Heart left ventricle (tissue), 16 donors: ENCODE measurements around the gene BUB3. TPM values are rescaled to one million over a fixed set of nuclear protein-coding genes. Genes with fewer than 3 reads are reported as not detected.

Experiments
- ATAC-seq, 4 donors: fragments of 200-7000 bp; cut with Tn5 transposase; one replicate each; pipeline ENCODE4 v1.9.1; 2020 to 2022; ENCODE audit warnings: moderate library complexity in 4 of 4, mild to moderate bottlenecking in 3 of 4, moderate number of reproducible peaks in 1 of 4
- DNase-seq, 5 donors: peaks; one replicate each; pipeline ENCODE4 v3.0.0-alpha.2; 2020
- H3K27ac ChIP-seq, 12 donors: fragments of 200-600 bp; sonication (generic) in 4 of 12; one replicate each; pipeline versions ENCODE4 v1.5.0 to v1.8.0; 2016 to 2022; ENCODE audit warnings: mild to moderate bottlenecking in 2 of 12
- H3K27me3 ChIP-seq, 9 donors: fragments of 200-600 bp; sonication (generic) in 2 of 9; one replicate each; pipeline versions ENCODE4 v1.5.1 to v1.8.0; 2016 to 2022; ENCODE audit warnings: mild to moderate bottlenecking in 3 of 9
- H3K36me3 ChIP-seq, 9 donors: fragments of 200-600 bp; sonication (generic) in 2 of 9; one replicate each; pipeline versions ENCODE4 v1.5.0 to v1.8.0; 2018 to 2022; ENCODE audit warnings: mild to moderate bottlenecking in 2 of 9
- H3K4me1 ChIP-seq, 12 donors: fragments of 200-600 bp; sonication (generic) in 4 of 12; one replicate each; pipeline versions ENCODE4 v1.5.0 to v1.8.0; 2016 to 2022; ENCODE audit warnings: mild to moderate bottlenecking in 3 of 12
- H3K4me3 ChIP-seq, 12 donors: fragments of 200-600 bp; sonication (generic) in 4 of 12; one replicate each; pipeline versions ENCODE4 v1.5.0 to v1.8.0; 2017 to 2022; ENCODE audit warnings: mild to moderate bottlenecking in 9 of 12, moderate library complexity in 4 of 12
- H3K9me3 ChIP-seq, 12 donors: fragments of 200-600 bp; sonication (generic) in 4 of 12; one replicate each; pipeline versions ENCODE4 v1.5.0 to v1.8.0; 2016 to 2022; ENCODE audit warnings: mild to moderate bottlenecking in 1 of 12
- POLR2A ChIP-seq, 2 donors: fragments of 450-650 bp; IDR thresholded peaks; one replicate each; pipeline ENCODE4 v1.6.1; 2017; ENCODE audit warnings: antibody characterized with exemption in 2 of 2, mild to moderate bottlenecking in 2 of 2, moderate library complexity in 2 of 2
- WGBS, 4 donors: extraction: QIAGEN DNeasy Blood & Tissue Kit in 2 of 4; methylation state at CpG; one replicate each; pipeline versions ENCODE4 v1.1.5 to v1.1.7; 2013 to 2018; 5-methylcytosine and 5-hydroxymethylcytosine counted together
- intact Hi-C, 10 donors: fragments of 100-400 bp; cut with DNase I; formaldehyde crosslinking; loops; one replicate each; pipeline versions ENCODE4 v1.11.1 to v1.14.2; 2022
- polyA plus RNA-seq, 2 donors: library from polyadenylated mRNA; stranded (reverse); fragments of 200-250 nt; gene quantifications; one replicate each; pipeline ENCODE4 v1.2.3, GENCODE V29; 2013
- total RNA-seq, 9 donors: library from RNA; depleted of rRNA in 2 of 9; stranded (reverse); fragments of >200 nt in 2 of 9; fragmentation: NEBNext Ultra II Directional in 3 of 9; extraction: Animal tissue kit (Norgen Biotek cat#: 25700) in 3 of 9; gene quantifications; one replicate each; pipeline versions ENCODE4 v1.1.0 to v1.2.4, GENCODE V29; 2016 to 2023
- TF ChIP-seq, protein P1 (sequence below), 12 donors: fragments of 200-600 bp; sonication (generic) in 4 of 12; IDR thresholded peaks; one replicate each; pipeline versions ENCODE4 v1.5.0 to v1.8.0; 2018 to 2022; ENCODE audit warnings: antibody characterized with exemption in 12 of 12, mild to moderate bottlenecking in 5 of 12
- donor health status: ischemic (EF 13 %, LVEDD 7.1; RV severe dilation, severe dysfunction).
- donor health status: healthy with polysubstance abuse.
- donor health status: DM: no; HTN: yes; CAD: no.
- donor health status: DM: no; HTN: no; CAD: no.
- donor health status: ischemic (EF 25% LVEDD 6.9; RV normal size, moderate dysfunction).
- donor health status: ischemic (EF 25% LVEDD 5.7; RV mildly dilated, moderate dysfunction).
- donor health status: healthy.
- donor health status: DM: yes; HTN: yes; CAD: no.
- donor health status: ischemic (EF 35%, LVEDD 5.7; RV mildly dilated, moderate dysfunction).
- donor health status: nonischemic (EF 11% LVEDD 7.7; RV severe dilation, severe dysfunction).
- donor health status: DM: yes; HTN: yes; CAD: no.
- donor health status: PGD.
- donor health status: ischemic (EF 29% LVEDD 5.4; RV normal size, mild dysfunction).
- donor health status: nonischemic (EF 23%, LVEDD 6.1; RV moderate dilation, normal function).

The BUB3 gene
- total and polyA plus RNA-seq, 11 donors, result 15.1 to 62.4 (median 38.7) TPM

DNA sequence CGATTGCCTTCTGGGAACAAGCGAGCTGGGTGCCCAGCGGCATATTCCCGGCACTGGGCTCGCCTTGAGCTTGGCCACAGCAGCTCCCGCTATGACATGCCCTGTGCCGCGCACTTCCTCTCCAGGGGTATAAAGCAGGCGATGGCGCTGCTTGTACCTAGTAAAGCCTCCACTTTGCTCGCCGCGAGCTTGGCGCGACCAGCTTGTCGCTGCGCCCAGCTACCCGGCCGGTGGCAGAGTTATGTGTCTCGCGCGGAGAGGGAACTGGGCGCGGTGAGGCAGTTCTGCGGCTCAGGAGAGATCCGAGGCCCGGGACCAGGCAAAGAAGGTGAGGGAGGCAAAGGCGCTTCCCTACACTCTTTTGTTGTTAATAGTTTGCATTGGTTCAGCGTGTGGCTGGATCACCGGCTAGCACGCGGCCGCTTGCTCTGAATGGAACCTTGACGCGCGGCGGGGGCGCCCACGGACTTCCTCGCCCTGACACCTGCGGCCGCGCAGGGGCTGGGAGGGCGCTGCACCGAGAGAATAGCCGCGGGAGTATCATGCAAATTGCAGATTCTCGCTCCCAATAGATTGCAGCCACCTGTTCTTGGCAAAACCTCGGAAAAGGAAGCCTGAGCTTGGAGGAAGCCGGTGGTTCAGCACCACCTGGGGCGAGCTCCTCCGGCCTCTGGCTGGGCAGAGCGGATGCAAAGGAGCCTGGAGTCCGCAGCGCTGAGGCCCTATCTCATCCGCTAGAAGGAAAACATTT is 3.0 kb upstream of the BUB3 start:
- Histone ChIP-seq H3K27ac (no peak overlapping the region), H3K36me3 (peaks cover 0 to 8% (median 3%) of the 10 kb centered on the region in 9 donors), H3K27me3 (peaks cover 55 to 75% (median 71%) of the 10 kb centered on the region in 9 donors), H3K4me1 (peaks cover 4 to 64% (median 41%) of the 10 kb centered on the region in 12 donors), H3K4me3 (peak overlapping the region in 11 of 12 donors; percentile 11 to 51 (median 29)), H3K9me3 (no peaks in the 10 kb centered on the region)
- WGBS, 4 donors, result 1 to 5% (median 2%) methylated on average over 22 to 56 of the region's 56 CpGs
- TF ChIP-seq, protein P1, sequence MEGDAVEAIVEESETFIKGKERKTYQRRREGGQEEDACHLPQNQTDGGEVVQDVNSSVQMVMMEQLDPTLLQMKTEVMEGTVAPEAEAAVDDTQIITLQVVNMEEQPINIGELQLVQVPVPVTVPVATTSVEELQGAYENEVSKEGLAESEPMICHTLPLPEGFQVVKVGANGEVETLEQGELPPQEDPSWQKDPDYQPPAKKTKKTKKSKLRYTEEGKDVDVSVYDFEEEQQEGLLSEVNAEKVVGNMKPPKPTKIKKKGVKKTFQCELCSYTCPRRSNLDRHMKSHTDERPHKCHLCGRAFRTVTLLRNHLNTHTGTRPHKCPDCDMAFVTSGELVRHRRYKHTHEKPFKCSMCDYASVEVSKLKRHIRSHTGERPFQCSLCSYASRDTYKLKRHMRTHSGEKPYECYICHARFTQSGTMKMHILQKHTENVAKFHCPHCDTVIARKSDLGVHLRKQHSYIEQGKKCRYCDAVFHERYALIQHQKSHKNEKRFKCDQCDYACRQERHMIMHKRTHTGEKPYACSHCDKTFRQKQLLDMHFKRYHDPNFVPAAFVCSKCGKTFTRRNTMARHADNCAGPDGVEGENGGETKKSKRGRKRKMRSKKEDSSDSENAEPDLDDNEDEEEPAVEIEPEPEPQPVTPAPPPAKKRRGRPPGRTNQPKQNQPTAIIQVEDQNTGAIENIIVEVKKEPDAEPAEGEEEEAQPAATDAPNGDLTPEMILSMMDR (IDR thresholded peaks at IDR 0.05), result no peak
- TF ChIP-seq POLR2A (IDR thresholded peaks at IDR 0.05), result no peak
- intact Hi-C loops, result loop anchor here in 4 of 10 donors (5.0 to 10.0 kb wide), 2 partner anchors 144 to 146 kb away; partner anchors contain the start of genes ACADSB (in 4 of the 4) and IKZF5 (in 4 of the 4)
- no peak for ATAC-seq
- no peak for DNase-seq

DNA sequence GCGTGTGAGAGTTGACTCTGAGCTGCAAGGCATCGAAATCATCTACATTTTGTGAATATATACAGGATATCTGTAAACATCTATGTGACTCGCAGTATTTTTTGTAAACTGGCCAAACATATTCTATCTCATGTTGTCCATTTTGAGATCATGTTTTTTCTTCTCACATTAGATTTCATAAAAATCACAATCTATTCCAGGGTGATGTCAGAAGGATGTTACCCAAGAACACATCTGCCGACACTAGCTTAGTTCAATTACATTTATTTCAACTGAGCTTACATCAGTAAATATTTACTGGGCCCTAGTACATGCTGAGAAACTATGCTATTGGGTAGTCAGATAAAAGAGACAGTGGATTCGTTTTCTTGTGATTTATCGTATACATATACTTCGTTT is 2.5 kb upstream of the BUB3 start:
- Histone ChIP-seq H3K27ac (no peak overlapping the region), H3K36me3 (peaks cover 0 to 14% (median 8%) of the 10 kb centered on the region in 9 donors), H3K4me1 (peaks cover 4 to 64% (median 42%) of the 10 kb centered on the region in 12 donors), H3K9me3 (no peaks in the 10 kb centered on the region), H3K4me3 (no peak overlapping the region), H3K27me3 (peaks cover 50 to 69% (median 65%) of the 10 kb centered on the region in 9 donors)
- DNase-seq (no peak), ATAC-seq (no peak)
- intact Hi-C loops, result loop anchor here in 4 of 10 donors (5.0 to 10.0 kb wide), 2 partner anchors 144 to 147 kb away; partner anchors contain the start of genes ACADSB (in 4 of the 4) and IKZF5 (in 4 of the 4)
- WGBS, 4 donors, result 19 to 25% (median 22%) methylated on average over 7 of the region's 7 CpGs
- TF ChIP-seq, protein P1 (IDR thresholded peaks at IDR 0.05), result no peak
- no peak for TF ChIP-seq POLR2A (IDR thresholded peaks at IDR 0.05)

DNA sequence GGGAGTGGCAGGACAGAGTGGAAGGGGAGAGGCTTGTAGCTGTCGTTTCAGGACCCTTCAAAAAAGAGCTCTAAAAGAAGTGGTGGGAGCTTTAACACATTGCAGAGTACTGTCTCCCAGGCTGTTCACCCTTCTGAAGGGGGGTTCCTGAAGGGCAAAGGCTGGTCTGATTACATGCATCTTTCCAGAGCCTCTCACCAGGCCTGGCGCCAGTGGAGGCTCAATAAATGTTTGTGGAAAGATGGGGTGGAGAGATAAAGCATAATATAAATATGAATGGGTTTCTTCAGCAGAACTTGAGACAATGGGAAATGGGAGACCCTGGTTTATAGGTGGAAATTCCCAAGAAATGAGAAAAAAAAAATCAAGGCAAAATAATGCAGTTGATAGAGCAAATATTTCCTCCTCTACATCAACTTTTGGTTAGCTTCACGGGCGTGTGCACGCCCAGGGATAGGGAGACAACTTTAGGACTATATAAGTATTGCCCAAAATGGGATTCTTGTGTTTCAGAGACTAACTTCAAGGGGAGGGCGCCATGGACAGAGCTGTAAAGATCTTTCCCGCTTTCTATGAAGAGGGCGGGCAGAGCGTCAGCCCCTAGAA is 613 bp upstream of the BUB3 start:
- Histone ChIP-seq H3K27me3 (peaks cover 32 to 51% (median 46%) of the 10 kb centered on the region in 9 donors), H3K36me3 (peaks cover 0 to 33% (median 26%) of the 10 kb centered on the region in 9 donors), H3K4me3 (peak overlapping the region in 5 of 12 donors; percentile 64 to 99 (median 87)), H3K4me1 (peaks cover 4 to 67% (median 36%) of the 10 kb centered on the region in 12 donors), H3K9me3 (no peaks in the 10 kb centered on the region), H3K27ac (no peak overlapping the region)
- TF ChIP-seq POLR2A (IDR thresholded peaks at IDR 0.05), result no peak
- TF ChIP-seq, protein P1 (IDR thresholded peaks at IDR 0.05), result no peak
- intact Hi-C loops, result loop anchor here in 4 of 10 donors (5.0 to 10.0 kb wide), 2 partner anchors 146 to 149 kb away; partner anchors contain the start of genes ACADSB (in 4 of the 4) and IKZF5 (in 4 of the 4)
- WGBS, 4 donors, result 37 to 41% (median 38%) methylated on average over 9 of the region's 9 CpGs
- ATAC-seq (no peak), DNase-seq (no peak)
